Activated CD4-positive, alpha-beta T cell treated with anti-CD3 and anti-CD28 coated beads, Interleukin-2, amount 50 U/mL, for 24 hours (primary cell): ENCODE results near the gene COL27A1.

Source experiments
- DNase-seq, 2 donors: peaks; one replicate each; pipeline ENCODE4 v3.0.0-alpha.2; 2020; ENCODE audit warnings: low read depth in 1 of 2, low spot score in 1 of 2

COL27A1 gene

DNA sequence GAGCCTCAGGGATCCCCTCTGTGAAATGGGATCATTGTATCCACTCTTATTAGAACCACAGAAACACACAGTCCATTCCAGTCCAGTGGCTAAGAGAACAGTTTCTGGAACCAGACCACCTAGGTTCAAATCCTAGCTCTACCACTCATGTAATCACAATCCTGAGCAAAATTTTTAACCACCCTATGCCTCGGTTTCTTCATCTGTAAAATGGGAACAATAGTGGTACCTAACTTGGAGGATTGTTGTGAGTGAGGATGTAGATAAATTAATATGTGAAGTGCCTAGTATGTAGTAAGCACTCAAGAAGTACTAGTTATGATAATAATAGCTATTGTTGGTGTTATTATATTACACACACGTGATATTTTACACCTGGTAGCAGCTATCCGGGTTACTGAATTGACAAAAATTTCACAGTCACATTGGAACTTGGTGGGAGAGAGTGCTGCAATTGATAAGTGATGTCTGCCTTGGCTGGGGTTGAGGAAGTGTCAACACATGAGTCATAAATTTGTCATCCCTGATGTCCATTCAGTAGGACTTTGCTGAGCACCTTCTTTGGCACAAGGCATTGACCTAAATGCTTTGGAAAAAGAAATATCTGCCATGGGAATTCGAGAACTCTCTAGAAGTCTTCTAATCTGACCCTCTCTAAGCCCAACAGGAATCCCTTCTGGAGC, 68.4 kb downstream of the COL27A1 start:
- DNase-seq = no peak

DNA sequence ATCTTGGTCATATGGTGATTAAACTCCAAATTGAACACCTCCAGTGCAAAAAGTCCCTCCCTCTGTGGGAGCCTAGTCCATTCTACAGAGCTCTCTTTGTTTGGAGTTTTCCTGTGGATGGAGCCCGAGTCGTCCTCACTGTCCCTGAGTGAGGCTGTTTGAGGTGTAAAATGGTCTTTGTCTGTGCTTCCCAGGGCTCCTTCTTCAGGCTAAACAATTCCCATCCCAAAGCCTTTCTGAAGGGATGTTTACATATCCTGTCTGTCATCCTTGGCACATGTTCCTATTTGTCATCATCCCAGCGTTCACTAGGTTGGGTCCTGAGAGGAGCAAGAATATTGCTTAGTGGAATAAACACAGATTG, 68.9 kb downstream of the COL27A1 start:
- DNase-seq = no peak

DNA sequence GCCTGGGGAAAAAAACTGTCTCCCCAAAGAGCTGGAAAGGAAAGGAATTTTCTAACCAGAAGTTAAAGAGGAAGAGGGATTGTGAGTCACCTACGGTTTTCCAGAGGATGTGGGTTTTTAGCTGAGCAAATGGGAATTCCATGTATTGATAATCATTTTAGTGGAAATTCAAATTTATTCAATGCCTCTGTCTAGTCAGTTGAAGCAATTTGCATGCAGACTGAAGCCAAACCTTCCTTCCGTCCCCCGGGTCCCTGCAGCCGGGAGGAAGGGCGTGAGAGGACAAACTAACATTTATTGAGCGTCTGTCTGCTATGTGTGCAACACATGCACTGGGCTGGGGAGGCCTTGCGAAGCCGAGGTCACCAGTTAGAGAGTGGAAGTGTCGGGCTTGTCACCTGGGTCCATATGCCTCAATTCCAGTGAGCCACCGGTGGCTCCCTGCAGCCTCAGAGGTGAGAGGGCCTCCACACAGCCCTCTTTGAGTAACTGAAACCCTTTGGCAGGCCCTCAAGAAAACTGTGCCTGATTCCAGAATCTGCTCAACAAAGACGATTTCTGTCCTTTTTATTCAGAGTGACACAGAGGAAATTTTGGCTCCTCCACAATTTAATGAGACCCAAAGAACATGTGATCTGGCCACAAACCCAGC, 70.3 kb downstream of the COL27A1 start:
- DNase-seq = no peak

DNA sequence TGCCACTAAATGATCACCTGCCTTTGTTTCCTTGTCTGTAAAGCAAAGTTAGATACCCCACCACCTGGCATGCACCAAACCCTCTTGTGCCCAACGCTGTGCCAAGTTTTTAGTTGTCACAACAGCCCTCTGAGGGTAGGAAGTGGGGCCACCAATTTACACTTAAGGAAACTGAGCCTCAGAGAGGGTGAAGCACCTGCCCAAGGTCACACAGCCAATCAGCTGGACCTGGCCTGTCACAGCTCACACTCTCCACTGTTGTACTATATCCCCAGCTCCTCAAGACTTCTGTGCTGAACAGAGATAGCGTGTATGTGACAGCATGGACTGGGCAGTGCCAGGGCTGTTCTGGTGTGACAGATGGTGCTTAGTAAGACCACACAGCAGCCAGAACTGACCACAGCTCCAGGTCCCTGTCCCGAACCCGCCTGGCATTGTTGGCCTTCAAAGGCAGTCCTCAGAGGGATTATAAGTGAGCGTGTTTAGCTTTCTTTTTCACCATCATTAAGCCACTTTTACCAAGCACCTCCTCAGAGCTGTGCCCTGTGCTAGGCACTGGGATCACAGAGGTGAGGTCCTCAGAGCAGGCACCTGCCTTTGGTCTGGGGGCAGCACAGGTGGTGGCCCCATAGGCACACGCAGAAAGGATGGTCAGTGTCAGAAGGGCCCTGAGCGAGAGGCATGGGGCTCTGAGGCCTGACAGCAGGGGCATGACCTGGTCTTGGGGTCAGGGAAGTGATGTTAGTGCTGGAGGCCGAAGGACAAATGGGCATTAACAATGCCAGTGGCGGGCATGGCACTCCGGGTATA, 71.1 kb downstream of the COL27A1 start:
- DNase-seq = no peak

DNA sequence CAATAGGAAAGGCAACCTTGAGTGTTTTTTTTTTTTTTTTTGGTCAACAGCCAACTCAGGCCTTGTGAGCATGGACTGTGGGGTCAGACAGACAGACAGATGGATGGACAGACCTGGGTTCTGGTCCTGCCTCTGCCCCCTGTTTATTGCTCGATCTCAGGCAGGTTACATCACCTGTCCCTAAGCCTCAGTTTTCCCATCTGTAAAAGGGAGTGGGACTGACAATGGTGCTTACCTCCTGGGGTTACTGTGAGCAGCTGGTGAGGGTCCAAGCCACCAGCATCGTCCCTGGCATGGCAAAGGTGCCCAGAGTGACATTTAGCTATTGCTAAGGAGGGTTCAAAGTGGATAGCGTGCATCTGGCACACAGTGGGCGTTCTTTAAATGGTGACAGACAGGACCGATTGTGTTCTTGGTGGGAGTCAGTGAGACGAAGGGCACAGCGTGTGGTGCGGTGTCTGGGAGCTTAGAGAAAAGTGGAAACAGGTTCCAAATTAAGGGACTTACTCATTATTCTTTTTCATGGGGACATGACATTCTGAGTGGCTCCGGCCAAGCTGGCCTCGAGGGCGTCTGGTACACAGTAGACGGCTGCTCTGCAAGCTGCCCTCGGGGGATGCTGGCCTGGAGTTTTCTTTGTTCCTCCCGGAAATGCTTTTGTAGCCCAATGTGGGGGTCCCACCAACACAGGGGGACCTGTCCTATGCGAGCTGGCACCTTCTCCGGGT, 72.1 kb downstream of the COL27A1 start:
- no peak for DNase-seq

DNA sequence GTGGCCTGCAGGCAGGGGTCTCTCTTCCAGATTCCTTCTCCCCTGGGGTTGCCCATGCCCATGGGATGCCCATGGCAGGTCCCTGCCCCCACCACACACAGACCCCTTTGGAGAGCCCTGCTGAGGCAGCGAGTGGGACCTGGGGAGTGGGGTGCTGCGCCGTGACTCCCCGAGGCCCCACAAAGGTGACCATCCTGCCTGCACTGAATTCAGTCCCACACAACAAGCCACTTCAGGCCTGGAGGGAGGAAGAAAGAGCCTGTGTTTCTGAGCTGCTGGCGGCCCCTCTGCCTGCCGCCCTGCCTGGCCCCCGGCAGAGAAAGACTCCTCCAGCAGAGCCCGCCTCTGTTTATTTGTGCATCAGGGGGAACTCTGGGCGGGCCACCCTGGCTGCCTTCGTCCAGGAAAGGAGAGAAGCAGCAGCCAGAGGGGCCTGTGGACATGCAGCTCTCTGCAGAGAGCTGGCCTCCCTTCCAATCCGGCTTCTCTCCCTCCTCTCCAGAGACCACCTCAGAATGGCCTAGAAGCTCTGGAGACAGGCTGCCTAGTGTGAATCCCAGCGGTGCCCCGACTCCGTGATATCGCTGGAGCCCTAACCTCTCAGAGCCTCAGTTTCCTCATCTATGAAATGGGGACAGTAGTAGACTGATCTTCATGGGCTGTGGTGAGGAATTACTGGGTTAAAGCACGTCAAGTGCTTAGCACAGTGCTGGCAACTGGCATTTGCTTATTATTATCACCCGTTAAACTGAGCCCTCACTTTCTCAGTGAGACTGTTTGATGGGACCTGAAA, 72.9 kb downstream of the COL27A1 start:
- no peak for DNase-seq

DNA sequence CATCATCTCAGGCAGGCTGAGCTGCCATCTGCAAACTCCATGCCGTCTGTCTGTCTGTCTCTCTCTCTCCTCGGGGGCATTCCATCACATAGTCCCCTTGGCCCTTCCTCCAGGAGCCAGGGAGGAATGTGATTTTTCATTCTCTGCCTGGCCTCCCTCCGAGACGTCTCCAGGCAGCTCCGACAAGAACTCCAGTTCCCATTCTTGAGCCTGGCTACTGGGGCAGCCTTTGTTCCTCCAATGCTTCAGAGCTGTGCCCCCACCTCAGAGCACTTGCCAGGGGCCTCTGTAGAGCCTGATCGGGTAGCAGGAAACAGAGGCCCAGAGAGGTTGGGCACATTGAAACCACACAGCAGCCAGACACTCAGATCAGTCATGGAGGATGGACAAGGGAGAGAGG, 74.0 kb downstream of the COL27A1 start:
- DNase-seq = no peak

DNA sequence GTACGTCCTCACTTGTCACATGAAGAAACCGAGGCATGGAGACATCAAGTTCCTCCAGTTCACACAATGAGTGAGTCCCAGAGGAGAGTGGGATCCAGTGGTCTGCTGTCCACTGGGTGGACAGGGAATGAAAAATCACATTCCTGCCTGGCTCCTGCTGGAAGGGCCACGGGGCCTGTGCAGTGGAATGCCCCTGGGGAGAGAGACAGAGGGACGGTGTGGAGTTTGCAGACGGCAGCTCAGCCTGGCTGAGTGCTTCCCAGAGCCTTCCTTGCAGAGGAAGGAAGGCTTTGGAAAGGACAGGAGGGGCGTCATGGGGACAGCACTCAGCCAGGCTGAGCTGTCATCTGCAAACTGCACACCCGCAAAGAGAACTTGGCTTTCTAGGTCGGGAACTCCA, 74.7 kb downstream of the COL27A1 start:
- no peak for DNase-seq

DNA sequence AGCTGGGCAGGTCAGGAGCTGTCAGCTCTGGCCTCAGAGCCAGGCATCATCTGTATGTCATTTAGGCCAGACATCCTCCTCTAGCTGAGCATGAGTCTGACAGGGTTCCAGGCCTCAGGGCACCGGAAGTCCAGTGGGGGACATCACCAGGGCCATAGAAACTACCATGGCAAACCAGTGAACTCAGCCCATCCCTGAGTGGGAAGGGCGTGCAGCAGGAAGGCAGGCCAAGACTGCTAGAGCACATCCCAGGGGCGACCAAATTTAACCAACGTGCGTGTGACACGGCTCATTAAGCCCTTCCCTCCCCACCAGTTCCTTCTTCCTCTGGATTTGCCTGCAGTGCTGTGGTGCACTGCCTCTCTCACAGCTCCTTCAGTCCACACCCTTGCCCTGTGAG, 75.9 kb downstream of the COL27A1 start:
- no peak for DNase-seq

DNA sequence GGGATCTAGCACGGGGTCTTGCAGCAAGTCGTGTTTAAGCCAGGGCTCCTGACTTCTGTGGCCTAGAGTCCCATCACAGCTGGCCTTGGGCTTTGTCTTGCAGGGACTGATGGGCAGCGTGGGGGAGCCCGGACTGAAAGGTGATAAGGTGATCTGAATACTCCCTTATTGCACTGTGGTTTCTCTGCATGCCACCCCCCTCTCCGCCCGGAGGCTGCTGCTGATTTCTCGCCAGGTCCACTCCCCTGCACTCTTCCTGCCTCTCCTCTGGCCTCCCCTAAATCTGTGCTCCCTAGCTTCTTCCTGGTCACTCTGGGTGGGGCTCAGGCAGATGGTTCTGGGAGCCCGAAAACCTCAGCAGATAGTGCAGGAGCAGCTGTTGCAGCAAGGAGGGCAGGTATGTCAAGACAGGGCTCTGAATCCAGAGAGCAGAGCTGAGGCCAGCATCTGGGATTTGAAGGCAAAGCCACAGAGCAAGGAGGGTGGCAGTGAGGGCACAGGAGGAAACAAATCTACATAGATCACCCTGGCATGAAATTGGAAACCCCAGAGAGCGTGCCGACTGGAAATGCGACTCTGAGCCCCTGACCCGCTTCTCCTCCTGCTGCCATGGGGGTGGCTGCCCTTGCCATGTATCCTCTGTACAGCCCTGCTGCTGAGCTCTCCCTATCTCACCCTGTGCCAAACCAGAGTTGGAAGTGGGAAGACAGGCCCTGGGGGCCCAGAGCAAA, 76.5 kb downstream of the COL27A1 start:
- no peak for DNase-seq

DNA sequence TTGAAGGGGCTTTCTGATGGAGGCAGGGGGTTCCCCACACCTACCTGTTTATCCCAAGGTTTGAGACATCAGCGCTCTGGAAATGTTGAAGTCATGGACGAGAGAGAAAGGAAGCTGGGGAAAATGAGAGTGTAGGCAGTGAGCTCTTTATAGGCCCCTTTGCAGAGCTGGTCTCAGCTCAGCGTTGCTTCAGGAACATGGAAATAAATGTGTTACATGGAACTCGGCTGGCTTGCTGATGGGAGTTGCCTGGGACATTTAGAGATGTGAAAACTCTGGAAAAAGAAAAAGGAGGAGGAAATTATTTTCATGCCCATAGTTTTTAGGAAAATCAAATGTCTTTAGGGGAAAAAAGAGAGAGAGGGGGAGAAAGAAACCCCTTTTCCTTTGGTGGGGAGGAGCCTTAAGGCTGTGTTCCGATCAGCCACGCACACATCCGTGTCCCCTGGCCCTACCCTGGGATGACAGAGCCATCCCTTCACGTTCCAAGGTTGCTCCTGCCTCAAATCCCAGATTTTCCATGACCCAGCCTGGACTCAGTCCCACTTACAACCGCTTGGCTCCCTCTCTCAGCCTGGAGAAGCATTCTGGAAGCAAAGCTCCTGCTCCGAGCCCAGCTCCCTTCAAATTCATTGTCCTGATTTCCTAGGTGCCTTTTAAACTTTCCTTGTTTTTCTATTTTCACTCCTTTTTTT, 78.3 kb downstream of the COL27A1 start:
- DNase-seq = no peak

DNA sequence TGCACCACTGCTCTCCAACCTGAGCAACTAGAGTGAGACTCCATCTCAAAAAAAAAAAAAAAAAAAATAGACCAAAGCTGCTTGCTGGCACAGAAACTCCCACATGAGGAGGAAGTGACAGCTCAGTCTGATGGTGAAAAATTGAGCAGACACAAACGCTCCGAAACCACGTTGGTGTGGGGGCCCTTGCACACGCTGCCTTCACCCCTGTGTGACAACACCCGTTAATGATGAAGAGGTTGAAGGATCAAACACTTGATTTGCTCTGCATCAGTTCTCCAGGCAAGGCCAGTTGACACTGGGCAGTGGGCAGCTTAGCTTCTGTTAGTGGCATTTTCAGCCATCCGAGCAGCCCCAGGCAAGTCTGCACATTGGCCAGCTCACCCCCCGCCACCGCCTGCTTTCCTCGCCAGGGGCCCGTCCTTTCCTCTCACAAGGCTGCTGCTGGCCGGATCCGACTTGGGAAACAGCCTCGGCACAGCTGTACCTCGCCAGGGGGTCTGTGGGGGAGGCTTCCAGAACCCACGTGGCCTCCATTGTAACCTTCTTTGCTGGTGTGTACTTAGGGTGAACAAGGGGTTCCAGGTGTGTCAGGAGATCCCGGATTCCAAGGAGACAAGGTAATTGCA, 79.8 kb downstream of the COL27A1 start:
- DNase-seq = no peak

DNA sequence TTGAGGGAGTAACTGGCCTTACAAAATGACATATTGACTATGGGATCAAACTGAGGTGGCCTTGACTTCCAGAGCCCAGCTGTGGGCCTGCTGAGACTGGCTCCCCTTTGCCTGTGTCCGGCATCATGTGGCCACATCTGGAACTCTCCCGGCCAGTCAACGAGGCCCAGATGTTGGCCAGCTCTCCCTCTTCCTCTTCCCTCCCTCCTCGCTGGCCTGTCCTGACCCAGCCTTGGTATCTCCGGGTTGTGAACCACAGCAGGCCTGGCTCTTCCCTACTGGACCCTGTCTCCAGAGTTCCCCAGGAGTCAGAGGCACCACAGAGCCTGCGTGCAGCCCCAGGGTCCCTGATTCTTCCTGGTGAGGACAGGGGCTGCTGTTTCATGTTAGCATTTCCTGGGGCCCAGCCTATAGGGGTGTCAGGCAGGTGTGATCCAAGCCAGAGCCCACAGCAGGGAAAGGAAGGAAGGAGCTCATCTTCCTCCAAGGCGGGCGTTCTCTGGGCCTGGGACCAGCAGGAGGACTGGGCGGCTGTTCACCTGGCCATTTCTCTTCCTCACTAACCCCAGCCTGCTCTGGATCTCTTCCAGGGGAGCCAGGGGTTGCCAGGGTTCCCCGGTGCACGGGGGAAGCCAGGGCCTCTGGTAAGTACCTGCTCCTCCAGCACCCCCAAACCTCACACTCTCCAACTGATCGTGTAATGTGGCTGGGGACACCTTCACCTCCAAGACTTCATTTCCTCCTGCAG, 81.2 kb downstream of the COL27A1 start:
- no peak for DNase-seq

DNA sequence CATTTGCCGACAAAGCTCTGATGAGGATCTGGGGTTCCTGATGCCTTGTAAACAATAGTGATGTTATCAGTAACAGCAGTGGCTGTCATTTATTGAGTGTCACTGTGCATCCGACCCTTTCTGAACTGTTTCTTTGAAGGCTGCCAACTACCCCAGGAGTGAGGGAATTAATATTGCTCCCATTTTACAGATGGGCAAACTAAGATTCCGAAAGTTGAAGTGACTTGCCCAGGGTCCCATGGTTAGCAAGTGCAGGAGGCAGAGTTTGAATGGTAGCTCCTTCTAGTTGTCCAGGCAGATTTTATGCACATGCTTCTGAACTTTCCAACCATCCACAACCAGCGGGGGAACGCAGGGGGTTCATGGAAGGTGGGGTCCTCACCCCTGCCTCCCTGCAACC, 81.9 kb downstream of the COL27A1 start:
- DNase-seq = no peak

DNA sequence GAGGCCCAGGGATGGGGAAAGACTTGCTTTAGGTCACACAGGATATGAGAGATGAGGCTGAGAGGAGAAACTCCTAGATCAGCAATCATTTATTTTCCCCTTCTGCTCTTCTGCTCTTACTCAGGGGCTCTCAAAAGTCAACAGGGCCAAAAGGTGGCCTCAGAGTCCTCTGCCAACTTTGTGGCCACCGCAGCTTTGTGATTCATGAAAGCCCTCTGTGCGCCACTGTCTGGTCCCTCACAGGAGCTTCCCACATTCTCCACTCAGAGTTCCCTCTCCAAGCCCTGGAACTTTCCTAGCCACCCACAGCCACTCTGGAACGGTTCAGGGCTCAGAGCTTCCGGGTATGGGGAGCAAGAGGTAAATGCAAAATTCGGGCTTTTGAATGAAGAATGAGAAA, 82.4 kb downstream of the COL27A1 start:
- DNase-seq = no peak

DNA sequence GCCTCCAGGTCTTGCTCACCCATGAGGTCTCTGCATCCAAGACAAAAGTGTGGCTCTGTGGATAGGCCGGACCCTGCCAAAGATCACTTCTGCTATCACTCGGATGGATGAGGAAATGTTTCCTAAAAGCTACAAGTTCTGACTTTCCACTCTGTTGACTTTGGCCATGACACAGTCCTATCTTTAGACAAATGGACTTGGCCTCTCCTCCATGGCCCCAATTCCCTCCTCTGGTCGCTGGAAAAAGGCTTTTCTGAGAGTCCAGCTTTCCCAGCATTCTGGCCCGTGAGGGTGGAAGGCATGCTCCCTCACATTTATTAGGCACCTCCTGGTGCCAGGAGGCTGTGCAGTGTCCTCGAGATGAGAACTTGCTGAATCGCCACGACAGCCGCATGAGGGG, 83.1 kb downstream of the COL27A1 start:
- no peak for DNase-seq

DNA sequence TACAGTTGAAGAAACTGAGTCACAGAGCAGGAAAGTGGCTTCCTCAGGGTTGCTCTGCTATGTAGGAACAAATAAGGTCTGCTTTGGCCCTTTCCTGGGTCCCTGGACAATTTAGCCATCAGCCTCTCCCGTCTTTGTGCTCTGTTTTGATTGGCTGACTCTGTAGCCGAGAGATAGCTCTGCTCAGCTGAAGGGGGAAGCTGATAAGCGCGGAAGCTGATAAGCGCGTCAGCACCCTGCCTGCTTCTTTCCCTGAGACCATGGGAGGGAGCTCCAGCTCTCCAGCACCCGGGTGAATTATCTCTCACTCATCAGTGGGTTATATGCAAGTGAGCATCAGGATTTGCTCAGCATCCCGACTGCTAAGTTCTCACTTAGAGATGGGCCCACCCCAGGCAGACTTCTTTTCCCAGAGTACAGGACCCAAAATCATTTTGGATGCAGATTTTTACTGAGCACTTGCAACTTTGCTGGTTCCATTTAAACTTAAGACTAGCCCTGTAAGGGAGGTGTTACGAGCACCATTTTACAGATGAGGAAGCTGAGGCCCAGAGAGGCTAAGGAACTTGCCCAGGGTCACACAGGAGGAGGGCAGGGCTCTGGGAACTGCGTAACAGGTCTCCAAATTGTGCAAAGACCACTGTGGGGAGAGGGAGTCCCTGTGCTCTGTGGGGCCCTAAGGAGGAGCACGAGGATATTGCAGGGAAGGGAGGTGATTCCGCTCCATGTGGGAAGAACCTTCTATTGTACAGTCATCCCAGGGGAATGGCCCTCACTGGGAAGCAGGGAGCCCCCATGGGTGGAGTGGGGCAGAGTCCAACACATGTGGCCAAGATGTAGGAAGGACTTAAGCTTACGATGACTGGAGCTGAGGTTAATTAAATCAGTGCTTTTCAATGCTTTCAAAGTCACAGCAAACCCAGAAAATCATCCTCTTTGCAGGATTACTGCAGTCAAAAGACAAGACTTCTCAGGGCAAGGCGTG, 83.8 kb downstream of the COL27A1 start:
- DNase-seq = no peak
